Measurements from ENCODE around the gene ASIC2. TPM values are rescaled to one million over a fixed set of nuclear protein-coding genes. Genes with fewer than 3 reads are reported as not detected.

ASIC2 gene
- total RNA-seq, 2 donors from 2014 or later: 3.0 to 3.3 TPM

GRCh38 chr17:33273743-33274410 lies 19.2 kb downstream of the ASIC2 start:
- Mint-ChIP-seq H3K4me1 (peaks cover 19% of the 10 kb centered on the region), H3K27ac (no peak overlapping the region), H3K27me3 (ENCODE audit: insufficient read depth) (peaks cover 2% of the 10 kb centered on the region), H3K9me3 (no peaks in the 10 kb centered on the region), H3K4me3 (no peak overlapping the region), H3K36me3 (ENCODE audit: low read depth) (no peaks in the 10 kb centered on the region)
- H3K4me3 ChIP-seq (ENCODE audit: low read length): no peak overlapping the region
- peaks cover 10% of the 10 kb centered on the region for H3K4me1 ChIP-seq (ENCODE audit: control insufficient read depth, insufficient read depth, low read length)
- H3K9ac ChIP-seq (ENCODE audit: extremely low read depth, low read length, poor library complexity, severe bottlenecking): no peak overlapping the region
- no peak overlapping the region for H3K27ac ChIP-seq (ENCODE audit: low read depth, low read length)
- H3K9me3 ChIP-seq (ENCODE audit: control insufficient read depth, low read length): no peaks in the 10 kb centered on the region
- 90 to 100% methylated on average over 2 to 3 of the region's 3 CpGs for WGBS, 2 experiments (ENCODE audit: insufficient coverage in 1 of 2, insufficient read length in 1 of 2)
- H3K36me3 ChIP-seq (ENCODE audit: control insufficient read depth, insufficient read depth, low read length): no peaks in the 10 kb centered on the region
- no peaks in the 10 kb centered on the region for H3K27me3 ChIP-seq (ENCODE audit: control insufficient read depth, insufficient read depth, low read length, poor library complexity, severe bottlenecking)
- TF ChIP-seq CTCF (conservative IDR thresholded peaks at IDR 0.05): no peak
- DNase-seq: no peak

GRCh38 chr17:33273271-33273670 lies 19.8 kb downstream of the ASIC2 start:
- Mint-ChIP-seq H3K36me3 (ENCODE audit: low read depth) (no peaks in the 10 kb centered on the region), H3K27me3 (ENCODE audit: insufficient read depth) (peaks cover 5% of the 10 kb centered on the region), H3K27ac (no peak overlapping the region), H3K4me1 (peaks cover 19% of the 10 kb centered on the region), H3K4me3 (no peak overlapping the region), H3K9me3 (no peaks in the 10 kb centered on the region)
- WGBS, 2 experiments (ENCODE audit: insufficient coverage in 1 of 2, insufficient read length in 1 of 2): 93% methylated on average over 2 of the region's 2 CpGs; no CpG with 5 or more reads in 1 of the 2 experiments
- Histone ChIP-seq H3K27ac (ENCODE audit: low read depth, low read length) (no peak overlapping the region), H3K4me1 (ENCODE audit: control insufficient read depth, insufficient read depth, low read length) (peaks cover 10% of the 10 kb centered on the region), H3K4me3 (ENCODE audit: low read length) (no peak overlapping the region), H3K9me3 (ENCODE audit: control insufficient read depth, low read length) (no peaks in the 10 kb centered on the region), H3K36me3 (ENCODE audit: control insufficient read depth, insufficient read depth, low read length) (no peaks in the 10 kb centered on the region), H3K9ac (ENCODE audit: extremely low read depth, low read length, poor library complexity, severe bottlenecking) (no peak overlapping the region), H3K27me3 (ENCODE audit: control insufficient read depth, insufficient read depth, low read length, poor library complexity, severe bottlenecking) (peaks cover 6% of the 10 kb centered on the region)
- no peak for TF ChIP-seq CTCF (conservative IDR thresholded peaks at IDR 0.05)
- no peak for DNase-seq

GRCh38 chr17:33272438-33272837 lies 20.7 kb downstream of the ASIC2 start:
- DNase-seq: no peak
- H3K4me1 Mint-ChIP-seq: peaks cover 11% of the 10 kb centered on the region
- no peak overlapping the region for H3K9ac ChIP-seq (ENCODE audit: extremely low read depth, low read length, poor library complexity, severe bottlenecking)
- 95 to 100% methylated on average over 2 of the region's 2 CpGs for WGBS, 2 experiments (ENCODE audit: insufficient coverage in 1 of 2, insufficient read length in 1 of 2)
- TF ChIP-seq CTCF (conservative IDR thresholded peaks at IDR 0.05): no peak
- no peak overlapping the region for H3K4me3 Mint-ChIP-seq
- H3K9me3 Mint-ChIP-seq: no peaks in the 10 kb centered on the region
- H3K27ac ChIP-seq (ENCODE audit: low read depth, low read length): no peak overlapping the region
- H3K27me3 ChIP-seq (ENCODE audit: control insufficient read depth, insufficient read depth, low read length, poor library complexity, severe bottlenecking): peaks cover 7% of the 10 kb centered on the region
- H3K4me1 ChIP-seq (ENCODE audit: control insufficient read depth, insufficient read depth, low read length): peaks cover 6% of the 10 kb centered on the region
- H3K4me3 ChIP-seq (ENCODE audit: low read length): no peak overlapping the region
- H3K36me3 ChIP-seq (ENCODE audit: control insufficient read depth, insufficient read depth, low read length): no peaks in the 10 kb centered on the region
- no peaks in the 10 kb centered on the region for H3K36me3 Mint-ChIP-seq (ENCODE audit: low read depth)
- no peaks in the 10 kb centered on the region for H3K9me3 ChIP-seq (ENCODE audit: control insufficient read depth, low read length)
- H3K27ac Mint-ChIP-seq: no peak overlapping the region
- H3K27me3 Mint-ChIP-seq (ENCODE audit: insufficient read depth): peaks cover 8% of the 10 kb centered on the region

Measured in endodermal cell (in vitro differentiated cells).